Medulla oblongata (tissue), 1 donor: ENCODE results near the gene C9orf50.

Source experiments
- DNase-seq: peaks from one replicate; pipeline ENCODE4 v3.0.0-alpha.2; 2015; ENCODE audit errors: extremely low spot score

C9orf50 gene

DNA sequence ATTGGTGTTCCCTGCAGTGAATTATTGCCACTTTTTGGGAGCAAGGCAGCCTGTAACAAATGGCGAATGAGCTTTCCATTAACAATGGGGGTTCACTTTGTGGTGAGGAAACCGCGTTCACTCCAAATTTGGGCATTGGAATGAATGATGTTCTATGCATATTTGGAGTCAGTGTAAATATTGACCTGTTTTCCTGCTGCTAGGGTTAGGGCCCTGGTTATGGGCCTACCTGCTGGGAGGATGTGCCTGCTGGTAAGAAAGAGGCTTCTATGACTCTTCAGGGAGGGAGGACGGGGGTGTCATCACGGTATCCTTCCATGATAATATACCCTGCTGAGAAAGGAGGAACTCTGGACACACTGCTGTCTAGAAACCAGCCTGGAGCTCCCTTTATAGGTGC, 29.0 kb downstream of the C9orf50 start:
- no peak for DNase-seq

GRCh38 chr9:129590466-129590865, 30.4 kb downstream of the C9orf50 start:
- DNase-seq: no peak

DNA sequence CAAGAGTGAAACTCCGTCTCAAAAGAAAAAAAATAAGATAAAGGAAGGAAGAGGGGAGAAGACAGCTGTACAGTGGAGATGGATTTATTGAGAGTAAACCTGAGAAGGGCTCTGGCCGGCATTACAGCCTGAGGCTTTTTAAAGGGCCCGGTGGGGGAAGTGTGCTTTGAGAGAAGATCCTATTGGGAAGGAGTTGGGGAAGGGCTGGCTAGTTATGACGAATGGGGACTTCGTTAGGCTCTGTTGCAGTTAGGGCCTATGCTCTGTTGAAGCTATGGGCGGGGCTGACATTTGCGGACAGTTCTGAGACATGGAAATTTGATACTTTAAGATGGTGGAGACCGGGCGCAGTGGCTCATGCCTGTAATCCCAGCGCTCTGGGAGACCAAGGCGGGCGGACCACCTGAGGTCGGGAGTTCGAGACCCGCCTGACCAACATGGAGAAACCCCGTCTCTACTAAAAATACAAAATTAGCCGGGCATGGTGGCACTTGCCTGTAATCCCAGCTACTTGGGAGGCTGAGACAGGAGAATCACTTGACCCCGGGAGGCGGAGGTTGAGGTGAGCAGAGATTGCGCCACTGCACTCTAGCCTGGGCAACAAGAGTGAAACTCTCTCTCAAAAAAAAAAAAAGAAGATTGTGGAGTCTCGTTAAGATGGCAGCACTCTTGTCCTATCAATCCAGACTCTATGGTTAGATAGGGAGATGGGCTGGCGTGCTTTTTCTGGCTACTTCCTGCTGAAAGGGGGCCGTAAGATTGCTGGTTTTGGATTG, 33.2 kb downstream of the C9orf50 start:
- no peak for DNase-seq

DNA sequence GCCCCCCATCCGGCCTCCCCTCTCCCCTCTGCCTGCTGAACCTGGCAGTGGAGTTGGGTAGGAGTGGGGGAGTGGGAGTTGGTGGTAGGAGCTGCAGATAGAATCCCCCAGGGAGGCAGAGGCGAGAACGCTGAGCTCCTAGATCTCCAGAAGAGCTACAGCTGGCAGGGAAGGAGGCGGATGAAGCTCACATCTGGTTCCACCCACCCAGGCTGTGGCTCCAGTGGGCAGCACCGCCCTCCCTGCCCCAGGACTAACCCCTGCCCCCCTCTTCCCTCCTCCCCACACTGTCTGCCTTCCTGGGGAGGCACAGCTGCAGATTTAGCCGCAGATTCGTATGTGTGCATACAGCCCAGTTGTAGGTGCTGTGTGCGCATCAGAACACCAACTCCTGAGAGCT, 34.2 kb downstream of the C9orf50 start:
- no peak for DNase-seq

- no peak for DNase-seq
Measured at GRCh38 chr9:129586245-129586644, 34.7 kb downstream of the C9orf50 start.

GRCh38 chr9:129585352-129585751, 35.5 kb downstream of the C9orf50 start:
- no peak for DNase-seq

DNA sequence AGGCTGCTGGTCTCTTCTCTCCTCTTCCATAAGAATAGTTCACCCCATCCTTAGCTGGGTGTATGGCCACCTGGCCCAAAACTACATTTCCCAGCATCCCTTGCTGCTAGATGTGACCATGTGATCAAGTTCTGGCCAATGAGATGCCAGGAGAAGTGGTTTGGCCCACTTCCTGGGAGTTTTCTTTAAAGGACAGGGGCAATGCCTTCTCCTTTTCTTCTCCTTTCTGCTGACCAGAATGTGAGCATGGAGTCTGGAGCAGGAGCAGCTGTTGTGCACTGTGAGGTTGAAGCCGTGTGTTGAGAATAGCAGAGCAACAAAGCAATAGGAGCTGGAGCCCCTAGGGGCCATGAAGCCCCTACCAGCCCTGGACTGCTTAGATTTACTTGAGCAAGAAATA, 36.8 kb downstream of the C9orf50 start:
- DNase-seq: peak; percentile 80

DNA sequence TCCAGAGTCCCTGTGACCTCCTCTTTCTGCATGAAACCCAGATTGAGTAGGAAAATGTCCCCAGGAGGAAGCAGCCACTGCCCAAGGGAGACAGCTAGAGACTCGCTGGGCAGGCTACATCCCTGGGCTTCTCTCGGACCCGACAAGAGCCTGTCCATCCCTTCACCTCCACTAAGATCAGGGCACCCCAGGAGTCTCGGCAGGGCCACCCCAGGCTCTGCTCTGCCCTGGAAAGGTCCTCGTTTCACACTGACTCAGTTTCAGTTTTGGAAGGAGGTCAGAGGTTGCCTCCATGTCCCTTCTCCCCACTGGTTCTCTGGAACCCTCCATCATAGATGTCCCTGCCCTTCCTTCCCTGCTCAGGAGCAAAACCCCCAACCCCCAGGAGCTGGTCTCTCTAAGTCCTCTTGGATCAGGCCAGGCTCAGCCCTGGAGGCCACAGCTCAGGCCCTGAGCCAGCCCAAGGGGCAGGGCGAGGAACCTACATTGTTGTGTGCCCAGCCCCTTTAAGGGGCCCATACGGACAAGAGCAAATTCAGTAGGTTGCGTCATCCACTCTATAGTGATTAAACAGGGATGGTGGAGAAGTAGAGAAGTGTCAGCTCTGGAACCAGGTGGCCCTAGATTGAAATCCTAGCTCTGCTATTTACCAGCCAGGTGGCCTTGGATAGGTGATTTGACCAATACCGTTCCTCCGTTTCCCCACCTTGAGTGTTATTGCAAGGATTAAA, 37.4 kb downstream of the C9orf50 start:
- no peak for DNase-seq

DNA sequence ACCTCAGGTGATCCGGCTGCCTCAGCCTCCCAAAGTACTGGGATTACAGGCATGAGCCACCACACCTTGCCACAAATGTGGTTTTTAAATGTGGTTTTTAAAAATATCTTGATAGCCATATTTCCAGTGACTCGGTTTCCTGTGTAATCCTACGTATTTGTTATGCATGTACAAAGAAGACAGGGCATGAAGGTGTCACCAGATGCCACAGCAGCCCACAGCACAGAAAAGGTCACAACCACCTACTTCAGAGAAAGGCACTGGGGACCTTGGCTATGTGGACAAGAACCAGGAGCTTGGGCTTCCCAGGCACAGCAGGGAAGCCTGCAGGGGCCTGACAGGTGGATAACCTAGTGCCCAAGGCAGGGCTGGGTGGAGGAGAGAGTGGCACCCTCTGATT, 38.0 kb downstream of the C9orf50 start:
- DNase-seq: no peak

DNA sequence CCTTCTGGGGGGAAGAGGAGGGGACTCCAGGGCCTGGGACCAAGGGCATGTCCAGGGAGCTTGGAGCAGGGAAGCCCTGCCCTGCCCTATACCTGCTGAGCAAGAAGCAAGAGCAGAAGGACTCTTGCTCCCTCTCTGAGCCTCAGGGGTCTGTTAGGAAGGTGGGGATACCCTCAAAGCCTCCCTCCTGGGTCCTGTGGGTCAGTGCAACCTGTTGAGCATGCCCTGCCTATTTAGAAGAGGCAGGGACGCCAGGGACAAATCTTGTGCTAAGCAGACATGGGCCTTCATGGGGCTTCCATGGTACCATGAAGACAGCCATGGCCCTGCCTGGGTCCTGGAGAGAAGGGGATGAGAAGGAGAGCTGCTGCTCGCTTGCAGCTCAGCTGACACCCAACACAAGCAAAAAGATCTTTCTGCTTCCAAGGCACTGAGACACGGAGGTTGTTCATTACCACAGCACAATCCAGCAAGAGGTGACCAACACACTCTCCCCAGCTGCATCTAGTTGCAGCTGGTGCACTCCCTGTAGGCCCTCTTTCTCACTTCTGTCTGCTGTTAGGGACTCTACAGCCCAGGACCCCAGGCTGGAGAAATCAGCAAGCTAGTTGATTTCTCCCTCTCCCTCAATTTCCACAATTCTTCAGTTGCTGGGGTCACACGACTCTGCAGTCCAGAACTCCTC, 39.3 kb downstream of the C9orf50 start:
- DNase-seq: no peak

- no peak for DNase-seq
Measured at GRCh38 chr9:129580211-129580915, 40.5 kb downstream of the C9orf50 start.

GRCh38 chr9:129579294-129579693, 41.6 kb downstream of the C9orf50 start:
- no peak for DNase-seq

- no peak for DNase-seq
Measured at GRCh38 chr9:129576546-129577543, 44.1 kb downstream of the C9orf50 start.

GRCh38 chr9:129575818-129576217, 45.1 kb downstream of the C9orf50 start:
- DNase-seq: no peak

GRCh38 chr9:129574911-129575585, 45.9 kb downstream of the C9orf50 start:
- no peak for DNase-seq

DNA sequence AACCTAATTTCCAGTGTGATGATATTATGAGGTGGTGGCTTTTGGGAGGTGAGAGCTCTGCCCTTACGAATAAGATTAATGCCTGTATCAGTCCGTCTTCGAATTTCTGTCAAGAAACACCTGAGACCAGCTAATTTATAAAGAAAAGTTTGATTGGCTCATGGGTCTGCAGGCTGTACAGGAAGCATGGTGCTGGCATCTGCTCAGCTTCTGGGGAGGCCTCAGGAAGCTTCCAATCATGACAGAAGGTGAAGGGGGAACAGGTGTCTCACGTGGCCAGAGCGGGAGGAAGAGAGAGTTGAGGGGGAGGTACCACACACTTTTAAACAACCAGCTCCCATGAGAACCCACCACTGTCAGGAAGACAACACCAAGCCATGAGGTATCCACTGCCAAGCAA, 46.9 kb downstream of the C9orf50 start:
- no peak for DNase-seq

- DNase-seq: no peak
Measured at GRCh38 chr9:129572517-129572916, 48.4 kb downstream of the C9orf50 start.

DNA sequence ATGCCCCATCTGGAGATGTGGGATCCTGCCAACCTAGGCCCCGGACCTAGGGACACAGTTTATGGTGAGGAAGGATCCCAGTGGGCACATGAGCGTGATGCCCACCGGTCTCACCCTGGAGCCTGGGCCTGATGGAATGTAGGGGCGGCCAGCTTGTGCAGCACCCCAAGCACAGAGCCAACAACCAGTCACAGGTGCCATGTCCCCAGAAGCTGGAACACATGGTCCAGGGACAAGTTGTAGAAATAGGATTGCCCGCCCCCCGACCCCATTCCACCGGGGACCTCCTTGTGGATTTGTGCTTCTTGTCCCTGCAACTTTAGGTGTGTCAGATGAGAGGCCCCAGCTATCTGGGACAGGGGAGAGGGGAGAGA, 48.9 kb downstream of the C9orf50 start:
- no peak for DNase-seq

- no peak for DNase-seq
Measured at GRCh38 chr9:129571298-129572051, 49.4 kb downstream of the C9orf50 start.
